Epithelial cell of esophagus (primary cell): Measurements from ENCODE around the gene MBD1.
"Not testable (repeated sequence)": the region's sequence is repeated elsewhere in the genome, so short reads cannot be mapped to it uniquely, and the experiment has no call there.

Experiments
- DNase-seq: peaks from one replicate; pipeline ENCODE4 v3.0.0; 2010; ENCODE audit warnings: low read depth
- H3K4me3 ChIP-seq: 2 replicates; pipeline ENCODE4 v1.5.1; 2011; ENCODE audit warnings: mild to moderate bottlenecking, low read length, control low read depth
- CTCF ChIP-seq: IDR thresholded peaks from 2 replicates; pipeline ENCODE4 v1.5.1; 2011; ENCODE audit warnings: low read depth, mild to moderate bottlenecking, low read length, control low read depth, inconsistent platforms; ENCODE audit not compliant: insufficient read depth; ENCODE audit errors: missing control alignments

The MBD1 gene

GRCh38 chr18:50313031-50313607, 31.8 kb upstream of the MBD1 start:
- H3K4me3 ChIP-seq: no peak overlapping the region
- no peak for TF ChIP-seq CTCF
- no peak for DNase-seq

DNA sequence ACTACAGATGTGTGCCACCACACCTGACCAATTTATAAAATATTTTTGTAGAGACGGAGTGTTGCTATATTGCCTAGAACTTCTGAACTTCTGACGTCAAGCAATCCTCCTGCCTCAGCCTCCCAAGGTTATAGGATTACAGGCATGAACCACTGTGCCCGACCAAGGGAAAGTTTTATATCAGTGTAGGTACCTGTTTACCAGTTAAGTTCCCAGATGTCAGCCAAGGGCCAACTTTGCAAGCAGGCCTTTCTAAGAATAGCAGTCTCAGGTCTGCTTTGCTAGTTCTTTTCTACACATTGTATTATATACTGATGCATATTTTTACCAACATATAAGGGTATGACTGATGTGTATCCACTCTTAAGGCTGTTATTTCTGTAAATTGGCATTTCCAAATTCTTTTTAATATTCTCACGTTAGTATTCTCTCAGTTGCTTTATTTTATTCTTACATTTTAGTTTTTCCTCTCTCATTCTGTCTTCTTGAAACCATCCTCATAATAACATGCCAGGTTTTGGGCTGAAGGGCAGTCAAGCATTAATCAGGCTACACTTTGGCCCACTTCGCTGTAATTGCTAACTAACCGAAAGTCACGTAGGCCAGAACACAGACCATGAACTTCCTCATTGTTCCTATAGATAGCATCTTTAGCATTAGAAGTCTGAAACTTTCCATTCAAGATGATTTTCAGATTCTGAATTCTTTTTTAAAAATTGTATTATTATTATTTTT, 31.1 kb upstream of the MBD1 start:
- TF ChIP-seq CTCF: no peak
- H3K4me3 ChIP-seq: no peak overlapping the region
- no peak for DNase-seq

DNA sequence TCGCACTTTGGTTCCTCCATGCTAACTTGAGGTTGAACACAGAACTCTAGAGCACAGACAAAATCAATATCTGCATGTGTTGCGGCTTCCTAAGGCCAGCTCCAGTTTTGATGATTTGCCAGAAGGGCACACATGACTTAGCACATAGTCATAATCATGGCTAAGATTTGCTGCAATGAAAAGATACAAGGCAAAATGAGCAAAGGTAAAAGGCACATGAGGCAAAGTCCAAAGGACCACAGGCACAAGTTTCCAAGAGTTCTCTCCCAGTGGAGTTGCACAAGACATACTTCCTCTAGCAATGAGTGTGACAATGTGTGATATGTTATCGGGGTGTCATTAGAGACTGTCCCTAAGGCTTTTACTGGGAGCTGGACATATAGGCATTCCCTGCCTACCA, 30.3 kb upstream of the MBD1 start:
- no peak for DNase-seq
- H3K4me3 ChIP-seq: no peak overlapping the region
- TF ChIP-seq CTCF: no peak

GRCh38 chr18:50310080-50310479, 28.8 kb upstream of the MBD1 start:
- no peak overlapping the region for H3K4me3 ChIP-seq

DNA sequence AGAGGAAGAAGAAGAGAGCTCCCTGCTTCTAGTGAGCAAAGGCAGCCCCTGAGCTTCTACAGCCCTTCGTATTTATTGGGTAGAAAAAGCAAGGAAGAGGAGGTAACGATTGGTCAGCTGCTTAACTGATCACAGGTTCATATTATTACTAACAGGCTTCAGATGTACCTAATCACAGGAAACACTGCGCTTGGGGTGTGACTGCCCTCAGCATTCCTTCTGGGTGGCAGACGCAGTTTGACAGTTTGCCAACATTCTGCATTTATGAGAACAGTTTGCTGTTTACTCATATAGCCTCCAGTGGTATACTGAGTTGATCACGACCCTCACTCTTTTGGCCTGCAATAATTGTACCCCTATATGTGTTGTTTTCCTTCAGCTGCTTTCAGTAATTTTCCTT, 27.5 kb upstream of the MBD1 start:
- not testable (repeated sequence) for H3K4me3 ChIP-seq
- peak; percentile 79 for DNase-seq

More at GRCh38 chr18:50310080-50310479, 28.8 kb upstream of the MBD1 start:
- TF ChIP-seq CTCF: no peak
- DNase-seq: no peak

DNA sequence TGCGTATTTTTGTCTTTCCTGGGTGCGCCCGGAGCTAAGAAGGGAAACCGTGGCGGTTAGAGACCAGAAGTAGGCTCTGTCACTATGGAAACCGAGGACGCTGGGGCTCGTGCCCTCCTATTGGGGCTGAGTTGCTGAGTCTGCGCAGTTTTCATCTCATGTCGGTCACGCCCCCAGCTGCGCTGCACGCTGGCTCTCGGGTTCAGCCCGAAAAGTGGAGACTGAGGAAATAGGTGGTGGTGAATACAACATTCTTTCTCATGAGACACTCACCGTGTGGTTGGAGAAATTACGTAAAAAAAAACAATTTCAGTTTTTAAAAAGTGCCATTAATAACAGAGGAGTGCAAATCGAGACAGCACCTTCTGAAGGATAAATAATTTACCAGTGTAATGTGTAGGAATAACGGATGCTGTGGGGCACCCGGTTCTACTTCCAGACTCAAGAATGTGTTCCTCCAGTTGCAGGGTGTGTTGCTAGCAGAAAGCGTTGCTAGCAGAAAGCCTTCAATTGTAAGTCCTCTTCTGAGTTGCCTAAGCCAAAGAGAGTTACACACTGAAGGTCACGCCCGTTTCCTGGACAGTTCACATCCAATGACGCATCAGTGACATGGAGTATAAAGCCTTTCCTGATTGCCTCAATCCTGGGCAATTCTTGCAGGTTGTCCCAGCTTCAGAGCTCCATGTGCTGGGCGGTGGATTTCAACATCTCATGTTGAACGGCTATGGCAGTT, 26.6 kb upstream of the MBD1 start:
- peak; percentile 95 for DNase-seq
- TF ChIP-seq CTCF: no peak
- peak overlapping the region; percentile 54 for H3K4me3 ChIP-seq

DNA sequence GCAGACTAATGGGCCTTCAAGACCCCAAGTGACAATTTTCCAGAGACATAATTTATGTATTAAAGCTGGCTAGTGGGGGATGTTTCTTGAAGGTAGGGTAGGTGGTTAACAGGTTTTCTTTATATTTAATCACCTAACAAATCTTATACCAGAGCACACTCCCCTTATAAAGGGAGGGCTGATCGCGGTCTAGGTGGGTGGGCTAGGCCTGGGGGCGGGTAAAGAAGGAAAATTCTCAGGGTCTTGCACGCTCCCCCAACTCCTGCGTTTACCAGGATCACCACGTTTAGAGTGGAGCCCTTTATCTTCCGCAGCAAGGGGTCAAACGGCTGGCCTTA, 26.0 kb upstream of the MBD1 start:
- no peak for TF ChIP-seq CTCF
- no peak for DNase-seq
- H3K4me3 ChIP-seq: peak overlapping the region; percentile 54
